A673 (cell line): Measurements from ENCODE around the gene ITSN1.

Source experiments
- CTCF ChIP-seq: fragments of 300-800, 200-600 bp; sonication (generic); conservative IDR thresholded peaks from 2 replicates; pipeline ENCODE4 v1.5.1; 2017; ENCODE audit warnings: low read depth, mild to moderate bottlenecking, antibody characterized with exemption, low read length, moderate library complexity, mixed read lengths
- EZH2 ChIP-seq: fragments of 200-600 bp; sonication (generic); IDR thresholded peaks from 2 replicates; pipeline ENCODE4 v1.6.1; 2017; ENCODE audit warnings: borderline replicate concordance, low read depth, mild to moderate bottlenecking, mixed read lengths, antibody characterized with exemption, low read length; ENCODE audit not compliant: poor library complexity, severe bottlenecking

GRCh38 chr21:33866826-33867225, 224.5 kb downstream of the ITSN1 start:
- no peak for TF ChIP-seq CTCF
- TF ChIP-seq EZH2, result no peak
